ENCODE results near the gene LAPTM5. TPM values are rescaled to one million over a fixed set of nuclear protein-coding genes. Genes with fewer than 3 reads are reported as not detected.
"Not testable (repeated sequence)": the region's sequence is repeated elsewhere in the genome, so short reads cannot be mapped to it uniquely, and the experiment has no call there.

The LAPTM5 gene
- total RNA-seq, 1 donor from 2014 or later, result 7.3 TPM

DNA sequence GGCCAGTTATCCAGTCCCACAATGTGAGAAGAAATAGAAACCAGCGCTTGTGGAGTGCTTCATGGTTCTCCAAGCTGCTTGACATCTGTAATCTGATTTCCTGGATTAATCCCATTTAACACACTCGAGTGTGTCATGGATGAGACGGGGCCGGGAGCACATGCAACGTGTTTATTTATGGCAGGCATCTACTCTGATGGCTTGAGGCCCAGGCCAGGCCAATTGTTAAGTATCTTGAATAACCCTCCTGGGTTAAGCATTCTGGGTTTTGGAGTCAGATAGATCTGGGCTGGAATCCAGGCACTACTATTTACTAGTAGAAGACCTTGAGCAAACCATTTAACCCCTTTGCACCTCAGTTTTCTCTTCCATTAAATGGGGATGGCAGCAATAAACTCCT lies 37.5 kb upstream of the LAPTM5 start:
- Histone ChIP-seq H3K27me3 (ENCODE audit: control insufficient read depth in 3 of 3, insufficient read depth in 3 of 3, low read length in 3 of 3) (peaks cover 0 to 8% (median 0%) of the 10 kb centered on the region in 3 donors), H3K4me3 (ENCODE audit: low read length in 3 of 3) (no peak overlapping the region), H3K4me1 (ENCODE audit: control insufficient read depth in 3 of 3, insufficient read depth in 3 of 3, low read length in 3 of 3) (peaks cover 16 to 18% (median 17%) of the 10 kb centered on the region in 3 donors), H3K27ac (ENCODE audit: low read depth, low read length) (no peak overlapping the region), H3K36me3 (ENCODE audit: control insufficient read depth in 3 of 3, insufficient read depth in 3 of 3, low read length in 3 of 3) (no peaks in the 10 kb centered on the region), H3K9me3 (ENCODE audit: control insufficient read depth in 3 of 3, low read length in 3 of 3) (no peaks in the 10 kb centered on the region), H3K9ac (ENCODE audit: low read depth in 1 of 3, low read length in 3 of 3) (no peak overlapping the region)

DNA sequence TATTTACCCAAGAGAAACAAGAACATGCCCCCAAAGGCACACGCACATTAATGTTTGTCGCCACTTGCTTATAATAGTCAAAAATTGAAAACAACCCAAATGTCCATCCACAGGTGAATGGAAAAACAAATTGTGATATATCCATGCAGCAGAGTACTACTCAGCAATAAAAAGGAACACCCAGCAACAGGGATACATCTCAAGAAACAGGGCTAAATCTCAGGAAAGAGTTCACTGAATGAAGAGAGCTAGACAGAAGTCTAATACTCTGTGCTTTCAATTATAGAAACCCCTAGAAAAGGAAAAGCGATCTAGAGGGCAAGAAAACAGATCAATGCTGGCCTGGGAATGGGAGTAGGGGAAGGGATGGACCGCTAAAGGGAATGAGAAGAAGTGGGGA lies 36.7 kb upstream of the LAPTM5 start:
- Histone ChIP-seq H3K27me3 (ENCODE audit: control insufficient read depth in 3 of 3, insufficient read depth in 3 of 3, low read length in 3 of 3) (peaks cover 0 to 15% (median 0%) of the 10 kb centered on the region in 3 donors), H3K27ac (ENCODE audit: low read depth, low read length) (no peak overlapping the region), H3K9ac (ENCODE audit: low read depth in 1 of 3, low read length in 3 of 3) (no peak overlapping the region), H3K36me3 (ENCODE audit: control insufficient read depth in 3 of 3, insufficient read depth in 3 of 3, low read length in 3 of 3) (no peaks in the 10 kb centered on the region), H3K9me3 (ENCODE audit: control insufficient read depth in 3 of 3, low read length in 3 of 3) (no peaks in the 10 kb centered on the region), H3K4me1 (ENCODE audit: control insufficient read depth in 3 of 3, insufficient read depth in 3 of 3, low read length in 3 of 3) (peaks cover 16 to 18% (median 16%) of the 10 kb centered on the region in 3 donors), H3K4me3 (ENCODE audit: low read length in 3 of 3) (no peak overlapping the region)

DNA sequence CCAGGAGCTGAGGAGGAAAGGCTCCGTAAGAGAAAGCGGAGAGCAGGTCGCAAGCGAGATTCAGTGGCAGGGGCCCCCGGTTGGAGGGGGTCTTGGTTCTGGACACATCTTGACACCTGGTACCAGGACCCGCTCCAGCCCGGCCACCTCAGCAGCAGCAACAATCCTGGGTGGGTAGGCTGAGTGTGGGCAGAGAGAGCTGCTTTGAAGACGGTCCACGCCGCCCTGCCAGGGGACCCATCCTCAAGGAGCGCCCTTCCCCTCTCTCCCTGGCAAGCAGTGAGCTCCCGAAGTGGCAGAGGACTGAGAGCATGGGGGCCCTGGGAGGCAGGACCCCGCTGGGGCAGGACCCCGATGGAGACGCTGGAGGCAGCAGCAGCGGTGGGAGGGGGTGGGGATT lies 35.6 kb upstream of the LAPTM5 start:
- H3K4me3 ChIP-seq (ENCODE audit: low read length in 3 of 3), result no peak overlapping the region
- H3K9me3 ChIP-seq (ENCODE audit: control insufficient read depth in 3 of 3, low read length in 3 of 3), result no peaks in the 10 kb centered on the region
- no peaks in the 10 kb centered on the region for H3K36me3 ChIP-seq (ENCODE audit: control insufficient read depth in 3 of 3, insufficient read depth in 3 of 3, low read length in 3 of 3)
- no peak overlapping the region for H3K9ac ChIP-seq (ENCODE audit: low read depth in 1 of 3, low read length in 3 of 3)
- peaks cover 0 to 15% (median 0%) of the 10 kb centered on the region in 3 donors for H3K27me3 ChIP-seq (ENCODE audit: control insufficient read depth in 3 of 3, insufficient read depth in 3 of 3, low read length in 3 of 3)
- H3K27ac ChIP-seq (ENCODE audit: low read depth, low read length), result no peak overlapping the region
- H3K4me1 ChIP-seq (ENCODE audit: control insufficient read depth in 3 of 3, insufficient read depth in 3 of 3, low read length in 3 of 3), result peaks cover 7 to 20% (median 15%) of the 10 kb centered on the region in 3 donors

GRCh38 chr1:30791868-30792267 lies 34.3 kb upstream of the LAPTM5 start:
- Histone ChIP-seq H3K36me3 (ENCODE audit: control insufficient read depth in 3 of 3, insufficient read depth in 3 of 3, low read length in 3 of 3) (no peaks in the 10 kb centered on the region), H3K4me3 (ENCODE audit: low read length in 3 of 3) (no peak overlapping the region), H3K4me1 (ENCODE audit: control insufficient read depth in 3 of 3, insufficient read depth in 3 of 3, low read length in 3 of 3) (peaks cover 0 to 20% (median 7%) of the 10 kb centered on the region in 3 donors), H3K27me3 (ENCODE audit: control insufficient read depth in 3 of 3, insufficient read depth in 3 of 3, low read length in 3 of 3) (peaks cover 0 to 15% (median 0%) of the 10 kb centered on the region in 3 donors), H3K9ac (ENCODE audit: low read depth in 1 of 3, low read length in 3 of 3) (no peak overlapping the region), H3K9me3 (ENCODE audit: control insufficient read depth in 3 of 3, low read length in 3 of 3) (no peaks in the 10 kb centered on the region), H3K27ac (ENCODE audit: low read depth, low read length) (no peak overlapping the region)

DNA sequence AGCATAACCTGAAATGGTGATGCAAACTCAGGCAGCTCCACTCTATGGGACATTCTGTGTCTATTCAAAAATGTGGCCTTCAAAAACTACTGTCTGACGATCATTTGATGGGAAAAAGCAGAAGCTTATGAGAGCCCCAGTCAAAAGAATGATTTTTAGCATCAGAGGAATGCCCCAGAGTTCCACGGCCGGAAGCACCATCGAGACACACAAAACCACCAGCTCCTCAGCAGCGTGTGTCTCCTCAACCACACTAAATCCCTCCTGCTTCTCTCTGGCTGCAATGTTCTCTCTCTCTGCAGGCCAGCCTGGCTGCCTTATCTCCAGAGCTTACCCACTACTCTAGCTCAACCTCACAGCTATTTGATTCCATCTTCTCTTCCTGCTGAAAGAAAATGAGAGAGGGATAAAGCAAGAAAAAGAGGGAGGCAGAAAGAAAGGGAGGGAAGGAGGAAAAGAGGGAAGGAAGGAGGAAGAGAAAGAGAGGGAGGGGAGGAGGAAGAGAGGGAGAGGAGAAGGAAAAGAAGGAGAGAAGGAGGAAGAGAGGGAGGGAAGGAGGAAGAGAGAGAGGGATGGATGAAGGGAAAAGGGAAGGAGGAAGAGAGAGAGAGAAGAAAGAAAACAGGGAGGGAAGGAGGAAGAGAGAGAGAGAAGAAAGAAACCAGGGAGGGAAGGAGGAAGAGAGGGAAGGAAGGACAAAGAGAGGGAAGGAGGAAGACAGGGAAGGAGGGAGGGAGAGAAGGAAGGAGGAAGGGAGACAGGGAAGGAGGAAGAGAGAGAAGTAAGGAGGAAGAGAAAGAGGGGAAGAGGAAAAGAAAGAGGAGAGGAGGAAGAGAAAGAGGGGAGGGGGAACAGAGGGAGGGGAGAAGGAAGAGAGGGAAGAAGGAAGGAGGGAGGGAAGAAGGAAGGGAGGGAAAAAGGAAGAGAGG lies 33.5 kb upstream of the LAPTM5 start:
- Histone ChIP-seq H3K4me3 (ENCODE audit: low read length in 3 of 3) (no peak overlapping the region), H3K36me3 (ENCODE audit: control insufficient read depth in 3 of 3, insufficient read depth in 3 of 3, low read length in 3 of 3) (no peaks in the 10 kb centered on the region), H3K9me3 (ENCODE audit: control insufficient read depth in 3 of 3, low read length in 3 of 3) (no peaks in the 10 kb centered on the region), H3K4me1 (ENCODE audit: control insufficient read depth in 3 of 3, insufficient read depth in 3 of 3, low read length in 3 of 3) (peaks cover 0 to 21% (median 7%) of the 10 kb centered on the region in 3 donors), H3K27ac (ENCODE audit: low read depth, low read length) (no peak overlapping the region), H3K9ac (ENCODE audit: low read depth in 1 of 3, low read length in 3 of 3) (no peak overlapping the region), H3K27me3 (ENCODE audit: control insufficient read depth in 3 of 3, insufficient read depth in 3 of 3, low read length in 3 of 3) (peaks cover 0 to 15% (median 0%) of the 10 kb centered on the region in 3 donors)

DNA sequence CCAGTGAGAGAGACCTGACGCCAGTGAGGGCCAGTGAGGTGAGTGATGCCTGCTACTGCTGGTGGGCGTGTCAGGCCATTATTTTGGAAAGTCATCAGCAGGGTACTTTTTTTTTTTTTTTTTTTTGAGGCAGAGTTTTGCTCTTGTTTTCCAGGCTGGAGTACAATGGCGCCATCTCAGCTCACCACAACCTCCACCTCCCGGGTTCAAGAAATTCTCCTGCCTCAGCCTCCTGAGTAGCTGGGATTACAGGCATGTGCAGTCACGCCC lies 32.6 kb upstream of the LAPTM5 start:
- not testable (repeated sequence) for H3K4me3 ChIP-seq (ENCODE audit: low read length in 3 of 3); H3K36me3 ChIP-seq (ENCODE audit: control insufficient read depth in 3 of 3, insufficient read depth in 3 of 3, low read length in 3 of 3); H3K27ac ChIP-seq (ENCODE audit: low read depth, low read length); H3K9ac ChIP-seq (ENCODE audit: low read depth in 1 of 3, low read length in 3 of 3); H3K9me3 ChIP-seq (ENCODE audit: control insufficient read depth in 3 of 3, low read length in 3 of 3)
- Histone ChIP-seq H3K27me3 (ENCODE audit: control insufficient read depth in 3 of 3, insufficient read depth in 3 of 3, low read length in 3 of 3) (peaks cover 0 to 15% (median 0%) of the 10 kb centered on the region in 3 donors), H3K4me1 (ENCODE audit: control insufficient read depth in 3 of 3, insufficient read depth in 3 of 3, low read length in 3 of 3) (peaks cover 0 to 21% (median 7%) of the 10 kb centered on the region in 3 donors)

- H3K27ac ChIP-seq (ENCODE audit: low read depth, low read length), result no peak overlapping the region
- H3K9me3 ChIP-seq (ENCODE audit: control insufficient read depth in 3 of 3, low read length in 3 of 3), result no peaks in the 10 kb centered on the region
- H3K9ac ChIP-seq (ENCODE audit: low read depth in 1 of 3, low read length in 3 of 3), result no peak overlapping the region
- peaks cover 0 to 21% (median 7%) of the 10 kb centered on the region in 3 donors for H3K4me1 ChIP-seq (ENCODE audit: control insufficient read depth in 3 of 3, insufficient read depth in 3 of 3, low read length in 3 of 3)
- no peaks in the 10 kb centered on the region for H3K36me3 ChIP-seq (ENCODE audit: control insufficient read depth in 3 of 3, insufficient read depth in 3 of 3, low read length in 3 of 3)
- peaks cover 0 to 15% (median 0%) of the 10 kb centered on the region in 3 donors for H3K27me3 ChIP-seq (ENCODE audit: control insufficient read depth in 3 of 3, insufficient read depth in 3 of 3, low read length in 3 of 3)
- H3K4me3 ChIP-seq (ENCODE audit: low read length in 3 of 3), result no peak overlapping the region
Observed at GRCh38 chr1:30789388-30790255, 32.0 kb upstream of the LAPTM5 start.

DNA sequence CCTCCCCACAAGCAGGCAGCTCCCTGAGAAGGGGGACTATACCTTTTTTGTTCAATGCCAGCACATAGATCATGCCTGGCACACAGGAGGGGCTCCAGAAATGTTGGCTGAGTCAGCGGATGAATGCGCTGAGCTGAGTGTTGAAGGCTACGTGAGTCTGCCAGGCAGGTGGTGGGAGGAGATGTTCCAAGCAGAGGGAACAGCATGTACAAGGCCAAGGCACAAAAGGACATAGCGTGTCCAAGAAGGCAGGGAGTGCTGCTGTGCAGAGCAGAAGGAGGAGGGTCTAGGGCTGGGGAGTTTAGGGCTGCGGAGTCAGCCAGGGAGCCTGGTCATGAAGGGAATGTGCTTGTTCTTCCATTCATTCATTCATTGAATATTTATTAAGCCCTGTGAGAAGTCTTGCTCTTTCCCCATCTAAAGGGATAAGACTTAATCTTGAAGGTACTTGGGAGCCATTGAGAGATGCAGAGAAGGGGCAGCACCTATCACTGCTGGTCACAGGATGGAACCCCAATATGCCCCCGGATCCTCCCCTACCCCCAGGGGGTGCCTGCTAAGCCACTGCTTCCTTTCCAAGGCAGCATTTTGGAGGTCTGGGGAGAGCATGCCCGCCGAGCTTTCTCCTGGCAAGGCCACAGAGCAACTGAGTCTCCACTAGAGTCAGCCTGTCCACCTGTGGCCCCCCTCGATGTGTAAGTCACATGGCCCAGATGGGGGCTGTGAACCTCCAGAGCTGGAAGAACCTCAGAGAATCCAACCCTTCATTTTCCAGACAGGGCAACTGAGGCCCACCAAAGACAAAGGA lies 31.2 kb upstream of the LAPTM5 start:
- H3K36me3 ChIP-seq (ENCODE audit: control insufficient read depth in 3 of 3, insufficient read depth in 3 of 3, low read length in 3 of 3), result no peaks in the 10 kb centered on the region
- peaks cover 0 to 21% (median 7%) of the 10 kb centered on the region in 3 donors for H3K4me1 ChIP-seq (ENCODE audit: control insufficient read depth in 3 of 3, insufficient read depth in 3 of 3, low read length in 3 of 3)
- no peak overlapping the region for H3K4me3 ChIP-seq (ENCODE audit: low read length in 3 of 3)
- peaks cover 0 to 15% (median 0%) of the 10 kb centered on the region in 3 donors for H3K27me3 ChIP-seq (ENCODE audit: control insufficient read depth in 3 of 3, insufficient read depth in 3 of 3, low read length in 3 of 3)
- no peak overlapping the region for H3K9ac ChIP-seq (ENCODE audit: low read depth in 1 of 3, low read length in 3 of 3)
- no peaks in the 10 kb centered on the region for H3K9me3 ChIP-seq (ENCODE audit: control insufficient read depth in 3 of 3, low read length in 3 of 3)
- H3K27ac ChIP-seq (ENCODE audit: low read depth, low read length), result no peak overlapping the region

GRCh38 chr1:30787856-30788495 lies 30.4 kb upstream of the LAPTM5 start:
- Histone ChIP-seq H3K27ac (ENCODE audit: low read depth, low read length) (no peak overlapping the region), H3K9ac (ENCODE audit: low read depth in 1 of 3, low read length in 3 of 3) (no peak overlapping the region), H3K36me3 (ENCODE audit: control insufficient read depth in 3 of 3, insufficient read depth in 3 of 3, low read length in 3 of 3) (no peaks in the 10 kb centered on the region), H3K4me3 (ENCODE audit: low read length in 3 of 3) (no peak overlapping the region), H3K9me3 (ENCODE audit: control insufficient read depth in 3 of 3, low read length in 3 of 3) (no peaks in the 10 kb centered on the region), H3K4me1 (ENCODE audit: control insufficient read depth in 3 of 3, insufficient read depth in 3 of 3, low read length in 3 of 3) (peaks cover 6 to 28% (median 13%) of the 10 kb centered on the region in 3 donors), H3K27me3 (ENCODE audit: control insufficient read depth in 3 of 3, insufficient read depth in 3 of 3, low read length in 3 of 3) (peaks cover 0 to 13% (median 0%) of the 10 kb centered on the region in 3 donors)
